Stomach smooth muscle (tissue), 2 donors: ENCODE data around the gene HAT1.

Experiments
- H3K27ac ChIP-seq: one replicate; pipeline ENCODE4 v1.7.0; 2013; ENCODE audit warnings: mild to moderate bottlenecking, low read length, inconsistent platforms
- H3K27me3 ChIP-seq, 2 donors: one replicate each; pipeline ENCODE4 v1.7.0; 2013; ENCODE audit warnings: low read length in 2 of 2; ENCODE audit not compliant: insufficient read depth in 2 of 2, control insufficient read depth in 1 of 2
- H3K36me3 ChIP-seq, 2 donors: one replicate each; pipeline ENCODE4 v1.7.0; 2013; ENCODE audit warnings: low read length in 2 of 2; ENCODE audit not compliant: control insufficient read depth in 2 of 2, insufficient read depth in 2 of 2
- H3K4me1 ChIP-seq: one replicate; pipeline ENCODE4 v1.7.0; 2013; ENCODE audit warnings: low read length; ENCODE audit not compliant: control insufficient read depth, insufficient read depth
- H3K4me3 ChIP-seq, 2 donors: one replicate each; pipeline ENCODE4 v1.7.0; 2013; ENCODE audit warnings: low read length in 2 of 2
- H3K9ac ChIP-seq, 2 donors: one replicate each; pipeline ENCODE4 v1.7.0; 2013; ENCODE audit warnings: low read length in 2 of 2, mild to moderate bottlenecking in 1 of 2
- H3K9me3 ChIP-seq, 2 donors: one replicate each; pipeline ENCODE4 v1.7.0; 2013; ENCODE audit warnings: low read length in 2 of 2; ENCODE audit not compliant: control insufficient read depth in 2 of 2
- donor health status: healthy.
- donor health status: Pancreatic carcinoma.

Gene HAT1

DNA sequence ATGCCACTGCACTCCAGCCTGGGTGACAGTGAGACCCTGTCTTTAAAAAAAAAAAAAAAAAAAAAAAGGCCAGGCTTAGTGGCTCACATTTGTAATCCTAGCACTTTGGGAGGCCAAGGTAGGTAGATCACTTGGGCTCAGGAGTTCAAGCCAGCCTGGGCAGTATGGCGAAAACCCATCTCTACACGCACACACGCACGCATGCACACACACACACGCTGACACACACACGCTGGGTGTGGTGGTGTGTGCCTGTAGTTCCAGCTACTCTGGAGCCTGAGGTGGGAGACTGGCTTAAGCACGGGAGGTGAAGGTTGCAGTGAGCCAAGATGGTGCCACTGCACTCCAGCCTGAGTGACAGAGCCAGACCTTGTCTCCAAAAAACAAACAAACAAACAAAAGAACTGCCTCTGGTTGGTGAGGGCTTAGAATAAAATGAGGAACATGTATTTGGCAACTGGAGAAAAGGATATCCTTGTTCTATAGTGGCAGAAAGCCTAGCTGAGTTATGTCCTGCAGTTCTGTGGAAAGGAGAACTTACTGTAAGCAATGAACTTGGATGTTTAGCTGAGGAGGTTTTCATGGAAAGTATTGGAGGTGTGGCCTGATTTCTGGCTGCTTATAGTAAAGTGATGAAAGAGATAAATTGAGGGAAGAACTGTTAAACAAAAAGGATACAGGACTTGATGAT lies 34.0 kb downstream of the HAT1 start:
- no peak overlapping the region for H3K4me3 ChIP-seq
- no peaks in the 10 kb centered on the region for H3K9me3 ChIP-seq
- no peaks in the 10 kb centered on the region for H3K4me1 ChIP-seq
- H3K9ac ChIP-seq, result no peak overlapping the region
- H3K27ac ChIP-seq, result no peak overlapping the region
- H3K27me3 ChIP-seq, result no peaks in the 10 kb centered on the region
- no peaks in the 10 kb centered on the region for H3K36me3 ChIP-seq

DNA sequence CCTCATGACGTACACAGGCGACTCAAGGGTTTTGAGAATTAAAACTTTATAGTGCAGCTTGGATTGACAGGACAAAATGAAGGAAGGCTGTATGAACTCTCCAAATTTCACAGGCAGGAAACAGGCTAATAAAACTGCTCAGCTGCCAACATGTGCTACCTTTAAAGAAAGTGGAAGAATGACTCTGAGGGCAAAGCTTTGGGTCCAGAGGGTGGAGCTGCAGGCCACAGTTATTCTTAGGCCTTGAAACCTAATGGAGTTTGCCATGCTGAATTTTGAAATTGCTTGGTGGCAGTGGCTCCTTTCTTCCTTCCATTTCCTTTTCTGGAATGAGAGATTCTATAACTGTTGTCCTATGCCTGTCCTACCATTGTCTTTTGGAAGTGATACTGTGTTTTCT lies 34.8 kb downstream of the HAT1 start:
- Histone ChIP-seq H3K36me3 (no peaks in the 10 kb centered on the region), H3K27me3 (no peaks in the 10 kb centered on the region), H3K4me3 (no peak overlapping the region), H3K27ac (no peak overlapping the region), H3K9me3 (no peaks in the 10 kb centered on the region), H3K9ac (no peak overlapping the region), H3K4me1 (no peaks in the 10 kb centered on the region)

DNA sequence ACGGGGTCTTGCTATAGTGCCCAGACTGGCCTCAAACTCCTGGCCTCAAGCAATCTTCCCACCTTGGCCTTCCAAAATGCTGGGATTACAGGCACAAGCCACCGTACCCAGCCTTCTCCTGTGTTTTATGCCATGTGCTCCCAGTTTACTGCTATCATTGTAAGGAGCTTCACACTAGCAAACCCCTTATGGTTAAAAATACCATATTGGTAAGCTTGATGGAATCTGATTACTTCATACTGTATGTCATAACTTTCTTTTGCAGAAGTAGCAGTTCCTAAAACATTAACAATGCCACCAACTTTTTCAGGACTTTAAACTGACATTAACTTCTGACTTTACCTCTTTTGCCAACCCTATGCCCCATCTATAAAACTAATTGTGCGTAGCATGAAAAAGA lies 36.2 kb downstream of the HAT1 start:
- Histone ChIP-seq H3K9me3 (no peaks in the 10 kb centered on the region), H3K9ac (no peak overlapping the region), H3K4me3 (no peak overlapping the region), H3K4me1 (no peaks in the 10 kb centered on the region), H3K27me3 (no peaks in the 10 kb centered on the region), H3K27ac (no peak overlapping the region), H3K36me3 (no peaks in the 10 kb centered on the region)

DNA sequence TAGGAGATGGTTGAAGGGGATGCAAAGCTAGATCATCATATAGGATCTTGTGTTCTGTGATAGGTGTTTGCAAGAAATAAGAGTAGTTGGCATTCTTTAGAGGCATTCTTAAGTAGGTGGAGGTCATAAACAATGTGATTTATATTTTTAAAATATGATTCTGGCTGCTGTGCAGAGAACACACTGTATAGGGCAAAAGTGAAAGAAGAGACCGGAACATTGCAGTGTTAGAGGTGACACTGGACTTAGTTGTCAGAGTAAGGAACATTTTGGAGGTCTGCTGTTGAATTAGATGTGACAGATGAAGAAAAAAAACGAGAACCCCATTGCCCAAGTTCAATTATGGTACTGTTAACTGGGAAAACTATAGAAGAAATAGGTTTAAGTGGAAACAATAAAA lies 37.7 kb downstream of the HAT1 start:
- Histone ChIP-seq H3K36me3 (no peaks in the 10 kb centered on the region), H3K9me3 (no peaks in the 10 kb centered on the region), H3K27ac (no peak overlapping the region), H3K27me3 (no peaks in the 10 kb centered on the region), H3K4me3 (no peak overlapping the region), H3K4me1 (no peaks in the 10 kb centered on the region), H3K9ac (no peak overlapping the region)

DNA sequence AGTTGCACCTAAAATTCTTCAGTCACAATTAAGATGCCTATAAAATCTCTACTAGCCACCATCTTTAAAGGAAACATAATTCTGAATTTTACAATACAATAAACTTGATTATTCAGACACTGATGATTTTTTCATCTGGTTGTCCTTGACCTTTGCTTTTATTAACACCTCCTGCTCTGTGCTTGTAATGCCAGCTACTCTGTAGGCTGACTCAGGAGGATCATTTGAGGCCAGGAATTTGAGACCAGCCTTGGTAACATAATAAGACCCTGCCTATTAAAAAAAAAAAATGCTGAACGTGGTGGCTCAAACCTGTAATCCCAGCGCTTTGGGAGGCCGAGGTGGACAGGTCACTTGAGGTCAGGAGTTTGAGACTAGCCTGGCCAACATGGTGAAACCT lies 38.3 kb downstream of the HAT1 start:
- Histone ChIP-seq H3K9ac (no peak overlapping the region), H3K9me3 (no peaks in the 10 kb centered on the region), H3K27me3 (no peaks in the 10 kb centered on the region), H3K36me3 (peaks cover 0 to under 1% of the 10 kb centered on the region in 2 donors), H3K27ac (no peak overlapping the region), H3K4me3 (no peak overlapping the region), H3K4me1 (no peaks in the 10 kb centered on the region)

DNA sequence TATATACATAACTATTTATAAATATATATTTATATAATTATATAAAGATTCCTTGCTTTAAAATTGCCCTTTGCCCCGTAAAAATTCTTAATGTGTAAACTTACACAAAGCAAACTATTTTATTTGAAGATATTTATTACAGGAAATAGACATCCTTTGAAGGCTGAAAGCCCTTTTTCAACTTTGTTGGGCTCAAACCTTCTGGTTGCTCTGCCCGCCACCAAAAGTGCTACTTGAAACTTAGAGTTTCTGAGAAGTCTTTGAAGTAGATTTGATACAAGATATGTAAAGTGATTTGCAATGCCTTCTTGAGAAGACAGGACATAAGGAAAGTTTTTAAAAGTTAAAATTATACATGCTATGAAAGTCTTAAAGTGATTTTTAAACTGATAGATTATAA lies 40.9 kb downstream of the HAT1 start:
- no peak overlapping the region for H3K27ac ChIP-seq
- H3K4me1 ChIP-seq, result no peaks in the 10 kb centered on the region
- no peak overlapping the region for H3K4me3 ChIP-seq
- H3K36me3 ChIP-seq, result peaks cover 3 to 14% of the 10 kb centered on the region in 2 donors
- H3K27me3 ChIP-seq, result no peaks in the 10 kb centered on the region
- no peaks in the 10 kb centered on the region for H3K9me3 ChIP-seq
- H3K9ac ChIP-seq, result no peak overlapping the region

DNA sequence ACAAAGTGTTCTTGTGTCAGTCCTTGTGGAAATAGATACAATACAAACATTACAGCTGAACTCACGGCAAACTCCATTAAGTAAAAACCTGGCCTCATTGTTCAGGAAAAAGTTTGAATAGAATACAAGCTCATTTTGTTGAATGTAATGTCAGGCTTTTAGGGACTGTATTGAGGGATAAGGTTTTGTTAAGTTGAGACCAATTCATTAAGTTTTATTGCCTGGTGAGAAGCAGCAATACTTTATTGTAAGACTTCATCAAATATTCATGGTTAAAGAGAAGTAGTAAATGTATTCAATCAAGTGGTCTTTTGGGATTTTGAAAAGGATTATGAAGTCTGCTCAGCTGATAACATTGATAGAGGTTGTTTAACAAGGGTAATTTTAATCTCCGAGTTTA lies 42.0 kb downstream of the HAT1 start:
- no peaks in the 10 kb centered on the region for H3K27me3 ChIP-seq
- no peak overlapping the region for H3K9ac ChIP-seq
- H3K4me3 ChIP-seq, result no peak overlapping the region
- no peak overlapping the region for H3K27ac ChIP-seq
- H3K36me3 ChIP-seq, result peaks cover 3 to 14% of the 10 kb centered on the region in 2 donors
- no peaks in the 10 kb centered on the region for H3K9me3 ChIP-seq
- no peaks in the 10 kb centered on the region for H3K4me1 ChIP-seq

DNA sequence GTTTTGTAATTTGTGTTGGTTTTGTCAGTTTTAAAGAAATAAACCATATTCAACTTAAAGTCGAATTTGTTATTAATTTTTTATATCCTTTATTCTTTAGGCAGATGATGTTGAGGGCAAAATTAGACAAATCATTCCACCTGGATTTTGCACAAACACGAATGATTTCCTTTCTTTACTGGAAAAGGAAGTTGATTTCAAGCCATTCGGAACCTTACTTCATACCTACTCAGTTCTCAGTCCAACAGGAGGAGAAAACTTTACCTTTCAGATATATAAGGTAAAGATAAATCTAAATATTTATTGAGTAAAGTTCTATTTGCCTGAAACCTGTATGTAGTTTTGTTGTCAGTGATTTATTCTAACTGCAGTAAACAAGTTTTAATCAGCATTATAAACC lies 43.0 kb downstream of the HAT1 start:
- Histone ChIP-seq H3K9me3 (no peaks in the 10 kb centered on the region), H3K27ac (no peak overlapping the region), H3K36me3 (peaks cover 3 to 14% of the 10 kb centered on the region in 2 donors), H3K4me3 (no peak overlapping the region), H3K27me3 (no peaks in the 10 kb centered on the region), H3K4me1 (no peaks in the 10 kb centered on the region), H3K9ac (no peak overlapping the region)

DNA sequence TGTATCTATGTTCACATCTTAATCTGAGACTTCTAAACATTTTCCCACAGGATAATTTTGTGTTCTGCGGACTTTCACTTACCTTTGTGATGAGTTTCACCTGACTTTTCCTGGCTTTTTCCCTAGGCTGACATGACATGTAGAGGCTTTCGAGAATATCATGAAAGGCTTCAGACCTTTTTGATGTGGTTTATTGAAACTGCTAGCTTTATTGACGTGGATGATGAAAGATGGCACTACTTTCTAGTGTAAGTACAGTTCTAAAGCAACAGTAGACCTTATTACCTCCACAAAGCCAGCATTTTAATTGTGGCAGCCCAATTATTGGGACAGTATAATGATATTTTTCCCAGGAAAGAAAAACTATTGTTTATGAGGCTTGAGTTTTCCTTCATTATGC lies 43.4 kb downstream of the HAT1 start:
- Histone ChIP-seq H3K9ac (no peak overlapping the region), H3K4me1 (no peaks in the 10 kb centered on the region), H3K9me3 (no peaks in the 10 kb centered on the region), H3K4me3 (no peak overlapping the region), H3K36me3 (peaks cover 3 to 14% of the 10 kb centered on the region in 2 donors), H3K27ac (no peak overlapping the region), H3K27me3 (no peaks in the 10 kb centered on the region)

DNA sequence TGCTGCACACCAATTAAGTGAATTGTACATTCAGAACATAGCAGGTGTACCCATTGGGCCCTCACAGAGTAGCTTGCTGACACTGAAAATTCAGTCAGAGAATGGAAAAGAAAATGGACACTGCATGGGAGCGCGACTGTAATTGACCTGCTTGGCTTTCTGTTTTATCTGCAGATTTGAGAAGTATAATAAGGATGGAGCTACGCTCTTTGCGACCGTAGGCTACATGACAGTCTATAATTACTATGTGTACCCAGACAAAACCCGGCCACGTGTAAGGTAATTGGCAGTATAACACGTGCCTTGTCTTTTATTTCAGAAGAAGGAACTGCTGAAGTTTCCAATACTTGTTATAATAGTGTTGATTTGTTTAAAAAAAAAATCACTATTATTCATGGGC lies 44.0 kb downstream of the HAT1 start:
- Histone ChIP-seq H3K9me3 (no peaks in the 10 kb centered on the region), H3K36me3 (peaks cover 3 to 14% of the 10 kb centered on the region in 2 donors), H3K4me1 (no peaks in the 10 kb centered on the region), H3K4me3 (no peak overlapping the region), H3K9ac (no peak overlapping the region), H3K27ac (no peak overlapping the region), H3K27me3 (no peaks in the 10 kb centered on the region)

DNA sequence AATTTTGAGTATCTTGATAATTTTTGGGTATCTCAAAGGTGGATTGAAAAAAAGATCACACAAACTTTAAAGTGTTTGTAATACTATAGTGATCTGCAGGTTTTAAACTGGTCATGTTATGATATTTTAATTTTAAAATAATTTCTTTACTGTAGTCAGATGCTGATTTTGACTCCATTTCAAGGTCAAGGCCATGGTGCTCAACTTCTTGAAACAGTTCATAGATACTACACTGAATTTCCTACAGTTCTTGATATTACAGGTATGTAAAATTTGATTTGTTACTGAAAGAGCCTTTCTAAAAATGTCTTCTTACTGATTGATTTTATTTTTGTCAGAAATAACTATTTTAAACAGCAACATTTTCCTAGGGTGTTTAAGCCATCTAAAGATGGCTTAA lies 44.4 kb downstream of the HAT1 start:
- no peaks in the 10 kb centered on the region for H3K9me3 ChIP-seq
- H3K4me1 ChIP-seq, result no peaks in the 10 kb centered on the region
- no peak overlapping the region for H3K27ac ChIP-seq
- no peak overlapping the region for H3K4me3 ChIP-seq
- H3K27me3 ChIP-seq, result no peaks in the 10 kb centered on the region
- H3K9ac ChIP-seq, result no peak overlapping the region
- peaks cover 3 to 14% of the 10 kb centered on the region in 2 donors for H3K36me3 ChIP-seq
